A549 (cell line): ENCODE results near the gene NTN5. TPM values are rescaled to one million over a fixed set of nuclear protein-coding genes. Genes with fewer than 3 reads are reported as not detected.

Experiments
- ATAC-seq, 2 experiments: fragments of 200-7000 bp in 1 of 2; fragments of >200 bp in 1 of 2; cut with Nextera tagmentation in 1 of 2; cut with Tn5 transposase in 1 of 2; 3 replicates each; pipeline versions ENCODE4 v1.8.0 to v1.9.1; 2018 to 2020; ENCODE audit warnings: mild to moderate bottlenecking in 1 of 2, moderate library complexity in 1 of 2
- CTCF ChIA-PET: fragments of 300-600 bp; sonication (Branson Sonifier 250); formaldehyde crosslinking; extraction: SDS; loops from one replicate; lab custom pipeline; 2021; ENCODE audit warnings: antibody characterized with exemption, inconsistent platforms; lab: Yijun Ruan, JAX
- POLR2A ChIA-PET: fragments of 350-600 bp; formaldehyde crosslinking; extraction: SDS; loops from one replicate; lab custom pipeline; 2021; ENCODE audit warnings: antibody characterized with exemption, inconsistent platforms; lab: Yijun Ruan, JAX
- DNase-seq, 2 experiments: peaks; one replicate each; pipeline versions ENCODE4 v3.0.0 to v3.0.0-alpha.2; 2011 to 2016; ENCODE audit warnings: low read depth in 1 of 2, low spot score in 1 of 2
- FAIRE-seq: peaks from 2 replicates; lab custom pipeline; 2011; peaks lifted over from hg19 to GRCh38; lab: Jason Lieb, UNC
- H3K27ac ChIP-seq, 2 experiments: fragments of >200 bp; sonication (Bioruptor Twin); formaldehyde crosslinking; 3 replicates each; pipeline ENCODE4 v1.5.1; 2016 to 2017
- H3K4me1 ChIP-seq: fragments of >200 bp; sonication (Bioruptor Twin); formaldehyde crosslinking; 3 replicates; pipeline ENCODE4 v1.6.1; 2016
- H3K4me2 ChIP-seq: fragments of >200 bp; sonication (Bioruptor Twin); formaldehyde crosslinking; 3 replicates; pipeline ENCODE4 v1.6.1; 2016
- H3K4me3 ChIP-seq: fragments of >200 bp; sonication (Bioruptor Twin); formaldehyde crosslinking; 3 replicates; pipeline ENCODE4 v1.5.1; 2016
- H3K9me3 ChIP-seq: fragments of >200 bp; sonication (Bioruptor Twin); formaldehyde crosslinking; 3 replicates; pipeline ENCODE4 v1.6.1; 2016
- BCL3 ChIP-seq: fragments of >200 bp; sonication (Bioruptor Twin); formaldehyde crosslinking; IDR thresholded peaks from 3 replicates; pipeline ENCODE4 v1.6.1; 2016
- CBX8 ChIP-seq: fragments of 200-600 bp; sonication (generic); IDR thresholded peaks from 2 replicates; pipeline ENCODE4 v1.6.1; 2016
- CEBPB ChIP-seq, 2 experiments: fragments of >200 bp in 1 of 2; sonication (Bioruptor Twin) in 1 of 2; formaldehyde crosslinking in 1 of 2; IDR thresholded peaks; 2 replicates each; pipeline ENCODE4 v1.6.1; 2012 to 2016
- CHD2 ChIP-seq: fragments of 150-350 bp; IDR thresholded peaks from 2 replicates; pipeline ENCODE4 v1.6.1; 2014; ENCODE audit warnings: low read length; ENCODE audit not compliant: partially characterized antibody
- CTCF ChIP-seq: fragments of >200 bp; sonication (Bioruptor Twin); formaldehyde crosslinking; IDR thresholded peaks from 3 replicates; pipeline ENCODE4 v1.5.1; 2016
- EHF ChIP-seq: fragments of 250-450 bp; sonication (Bioruptor Pico); IDR thresholded peaks from 2 replicates; pipeline ENCODE4 v1.5.0; 2020; ENCODE audit warnings: mild to moderate bottlenecking
- ESRRA ChIP-seq: fragments of 150-350 bp; IDR thresholded peaks from 2 replicates; pipeline ENCODE4 v1.6.1; 2014; ENCODE audit warnings: mild to moderate bottlenecking, low read length, borderline replicate concordance
- FOSL2 ChIP-seq, 2 experiments: fragments of 450-650 bp in 1 of 2; fragments of >200 bp in 1 of 2; sonication (Bioruptor Twin) in 1 of 2; formaldehyde crosslinking; IDR thresholded peaks; 2 replicates each; pipeline versions ENCODE4 v1.5.0 to v1.6.1; 2016 to 2020; ENCODE audit warnings: mild to moderate bottlenecking in 1 of 2, moderate library complexity in 1 of 2
- GATA3 ChIP-seq: IDR thresholded peaks from 2 replicates; pipeline ENCODE4 v1.6.1; 2012; ENCODE audit warnings: borderline replicate concordance
- HMGXB4 ChIP-seq: fragments of 250-450 bp; sonication (Bioruptor Pico); IDR thresholded peaks from 2 replicates; pipeline ENCODE4 v1.5.0; 2021; ENCODE audit warnings: mild to moderate bottlenecking, moderate library complexity, borderline replicate concordance
- HOXB13 ChIP-seq: fragments of 250-450 bp; sonication (Bioruptor Pico); IDR thresholded peaks from 2 replicates; pipeline ENCODE4 v1.5.0; 2020; ENCODE audit warnings: low read depth, mild to moderate bottlenecking, moderate library complexity
- HOXB5 ChIP-seq: fragments of 250-450 bp; sonication (Bioruptor Pico); IDR thresholded peaks from 2 replicates; pipeline ENCODE4 v1.5.0; 2020; ENCODE audit warnings: mild to moderate bottlenecking, moderate library complexity
- JUN ChIP-seq, 2 experiments: fragments of >200 bp; sonication (Bioruptor Twin); formaldehyde crosslinking; IDR thresholded peaks; 2 replicates in 1 of 2; 3 replicates in 1 of 2; pipeline ENCODE4 v1.6.1; 2016 to 2017
- KDM1A ChIP-seq: fragments of 200-600 bp; sonication (generic); IDR thresholded peaks from 2 replicates; pipeline ENCODE4 v1.6.1; 2016; ENCODE audit warnings: low read depth, mild to moderate bottlenecking
- MAX ChIP-seq: IDR thresholded peaks from 2 replicates; pipeline ENCODE4 v1.6.1; 2012
- MAZ ChIP-seq: fragments of 150-350 bp; IDR thresholded peaks from 2 replicates; pipeline ENCODE4 v1.6.1; 2014; ENCODE audit warnings: antibody characterized with exemption, low read depth, low read length, borderline replicate concordance
- NPAS2 ChIP-seq: fragments of 250-450 bp; sonication (Bioruptor Pico); IDR thresholded peaks from 2 replicates; pipeline ENCODE4 v1.8.0; 2022; ENCODE audit warnings: mild to moderate bottlenecking, moderate library complexity, borderline replicate concordance
- PBX3 ChIP-seq: IDR thresholded peaks from 2 replicates; pipeline ENCODE4 v1.6.1; 2012
- PHF8 ChIP-seq: fragments of 200-600 bp; sonication (generic); IDR thresholded peaks from 2 replicates; pipeline ENCODE4 v1.6.1; 2016; ENCODE audit warnings: low read depth, mild to moderate bottlenecking, antibody characterized with exemption, moderate library complexity, borderline replicate concordance
- RAD21 ChIP-seq, 2 experiments: fragments of >200 bp in 1 of 2; sonication (Bioruptor Twin) in 1 of 2; formaldehyde crosslinking in 1 of 2; IDR thresholded peaks in 1 of 2; conservative IDR thresholded peaks in 1 of 2; 2 replicates in 1 of 2; 3 replicates in 1 of 2; pipeline ENCODE4 v1.6.1; 2012 to 2018; ENCODE audit warnings: inconsistent platforms in 1 of 2
- RCOR1 ChIP-seq: fragments of 150-350 bp; IDR thresholded peaks from 2 replicates; pipeline ENCODE4 v1.6.1; 2014; ENCODE audit warnings: antibody characterized with exemption, low read length, low read depth
- RFX5 ChIP-seq: fragments of 450-650 bp; IDR thresholded peaks from 2 replicates; pipeline ENCODE4 v1.7.1; 2014; ENCODE audit warnings: antibody characterized with exemption, mild to moderate bottlenecking, moderate library complexity
- SREBF2 ChIP-seq: fragments of 450-650 bp; IDR thresholded peaks from 2 replicates; pipeline ENCODE4 v1.6.1; 2014; ENCODE audit warnings: mild to moderate bottlenecking, moderate library complexity
- TP53 ChIP-seq: fragments of 250-450 bp; sonication (Bioruptor Pico); IDR thresholded peaks from 2 replicates; pipeline ENCODE4 v1.5.0; 2021; ENCODE audit warnings: mild to moderate bottlenecking, moderate library complexity
- ZC3H11A ChIP-seq: fragments of 450-650 bp; IDR thresholded peaks from 2 replicates; pipeline ENCODE4 v1.6.1; 2014; ENCODE audit warnings: antibody characterized with exemption, mild to moderate bottlenecking
- ZFP36 ChIP-seq: fragments of 450-650 bp; IDR thresholded peaks from 2 replicates; pipeline ENCODE4 v1.6.1; 2014; ENCODE audit warnings: borderline replicate concordance; ENCODE audit not compliant: partially characterized antibody
- ZNF302 ChIP-seq: fragments of 250-450 bp; sonication (Bioruptor Pico); IDR thresholded peaks from 2 replicates; pipeline ENCODE4 v1.9.0; 2021; ENCODE audit warnings: inconsistent platforms, mild to moderate bottlenecking, moderate library complexity
- WGBS: methylation state at CpG from one replicate; pipeline ENCODE4 v1.1.6; 2017; ENCODE audit errors: missing lambda C conversion rate; 5-methylcytosine and 5-hydroxymethylcytosine counted together
- polyA plus RNA-seq, 4 experiments: library from polyadenylated mRNA; depleted of rRNA in 3 of 4; stranded (reverse); fragments of >200 nt; fragmentation: RNase III in 1 of 4; extraction: RNeasy Plus Mini Kit Qiagen cat#74134 plus additional on column Dnase treatment in 1 of 4; gene quantifications; 2 replicates in 3 of 4; 3 replicates in 1 of 4; pipeline ENCODE4 v1.2.3, GENCODE V29; 2011 to 2017

Gene NTN5
- polyA plus RNA-seq, 2 of the 4 experiments (the other 2 are of a cell fraction), result 0.18 to 0.22 TPM

- TF ChIP-seq CTCF, result no peak
- TF ChIP-seq HOXB13 (CRISPR knock-in tag), result no peak
- TF ChIP-seq RCOR1, result no peak
- TF ChIP-seq HOXB5 (CRISPR knock-in tag), result peak; percentile 27; the same call in 1 of the 2 replicates
- TF ChIP-seq MAX, result peak; percentile 79
- TF ChIP-seq JUN (IDR thresholded peaks at IDR 0.05), result peak in 1 of 2 experiments; percentile 64; a peak in 2 of 5 replicates
- no peak for TF ChIP-seq FOSL2 (IDR thresholded peaks at IDR 0.05)
- no peak for TF ChIP-seq FOSL2 (CRISPR knock-in tag; IDR thresholded peaks at IDR 0.05)
- no peak for TF ChIP-seq SREBF2
Measured at GRCh38 chr19:48720613-48721296, 47.9 kb upstream of the NTN5 start (continued).

- no peak for FAIRE-seq
- POLR2A ChIA-PET, result interaction anchor here (0.6 to 1.7 kb wide), 8 partner anchors 15 to 356 kb away, joined by 3 to 10 read pairs (median 4); partner anchors contain the start of genes IZUMO1, SYNGR4 and TMEM143
- Histone ChIP-seq H3K4me3 (peak overlapping the region; percentile 53), H3K4me1 (peaks cover 15% of the 10 kb centered on the region), H3K9me3 (no peaks in the 10 kb centered on the region), H3K27ac (peak overlapping the region; percentile 81 to 88), H3K4me2 (peak overlapping the region; percentile 80)
- TF ChIP-seq EHF (CRISPR knock-in tag) (no peak), PHF8 (no peak), CBX8 (no peak), BCL3 (no peak)
- 33% methylated on average over 12 of the region's 12 CpGs for WGBS
- CTCF ChIA-PET, result interaction anchor here (0.6 to 2.2 kb wide), 5 partner anchors 19 to 74 kb away, joined by 3 to 11 read pairs (median 4); partner anchors contain the start of gene CA11
- ATAC-seq, result peak; percentile 12 to 13
- no peak for DNase-seq
Measured at GRCh38 chr19:48720251-48720612, 47.4 kb upstream of the NTN5 start.

GRCh38 chr19:48719263-48720171 lies 46.7 kb upstream of the NTN5 start, which contains the start of gene MAMSTR:
Gene MAMSTR, minus strand, starts transcription at chr19:48719725. Its CDS starts 694 bp downstream, at chr19:48719031.
- POLR2A ChIA-PET, result interaction anchor here (1.2 kb wide), 1 partner anchor 180 kb away, joined by 3 read pairs; no protein-coding TSS in a partner anchor
- H3K27ac ChIP-seq, result peak within 1 kb of the TSS; percentile 81 to 88
- 91% methylated on average over 19 of the region's 33 CpGs for WGBS
- TF ChIP-seq CHD2 (no peak), HMGXB4 (CRISPR knock-in tag) (no peak), RFX5 (no peak), CBX8 (no peak), KDM1A (no peak), RAD21 (conservative IDR thresholded peaks at IDR 0.05 in 1 of 2, IDR thresholded peaks at IDR 0.05 in 1 of 2) (no peak), ZNF302 (CRISPR knock-in tag) (no peak), NPAS2 (no peak), ESRRA (no peak), TP53 (CRISPR knock-in tag) (no peak), PBX3 (no peak), CEBPB (IDR thresholded peaks at IDR 0.05) (no peak), ZFP36 (no peak), FOSL2 (IDR thresholded peaks at IDR 0.05) (no peak), FOSL2 (CRISPR knock-in tag; IDR thresholded peaks at IDR 0.05) (no peak), GATA3 (no peak), MAZ (no peak), ZC3H11A (no peak)
- peak within 1 kb of the TSS; percentile 53 for H3K4me3 ChIP-seq
- FAIRE-seq (no peak), ATAC-seq (no peak), DNase-seq (no peak)
- CTCF ChIA-PET, result interaction anchor here (1.5 kb wide), 1 partner anchor 44 kb away, joined by 4 read pairs; no protein-coding TSS in a partner anchor
- peaks cover 17% of the 10 kb centered on the region for H3K4me1 ChIP-seq
- H3K4me2 ChIP-seq, result peak within 1 kb of the TSS; percentile 80
- H3K9me3 ChIP-seq, result no peaks in the 10 kb centered on the region
